Pancreas (tissue), 10 donors: ENCODE data around the gene TOP2A. TPM values are rescaled to one million over a fixed set of nuclear protein-coding genes. Genes with fewer than 3 reads are reported as not detected.

Source experiments
- ATAC-seq, 4 donors: fragments of 200-7000 bp; cut with Tn5 transposase; one replicate each; pipeline versions ENCODE4 v1.8.0 to v1.9.1; 2020; ENCODE audit warnings: mild to moderate bottlenecking in 4 of 4, moderate library complexity in 4 of 4
- DNase-seq, 6 donors: peaks; one replicate each; pipeline ENCODE4 v3.0.0-alpha.2; 2020
- FAIRE-seq: peaks from 2 replicates; lab custom pipeline; 2012; peaks lifted over from hg19 to GRCh38; lab: Jason Lieb, UNC
- H3K27ac ChIP-seq, 4 donors: fragments of 200-600 bp; sonication (generic); 1 replicate in 3 of 4; 2 replicates in 1 of 4; pipeline versions ENCODE4 v1.5.0 to v1.8.0; 2020
- H3K27me3 ChIP-seq, 4 donors: fragments of 200-600 bp; one replicate each; pipeline ENCODE4 v1.8.0; 2021
- H3K36me3 ChIP-seq, 3 donors: fragments of 200-600 bp; sonication (generic) in 1 of 3; one replicate each; pipeline versions ENCODE4 v1.5.0 to v1.8.0; 2020 to 2021
- H3K4me1 ChIP-seq, 3 donors: fragments of 200-600 bp; one replicate each; pipeline ENCODE4 v1.8.0; 2021
- H3K4me3 ChIP-seq, 4 donors: fragments of 200-600 bp; sonication (generic) in 2 of 4; one replicate each; pipeline versions ENCODE4 v1.5.0 to v1.8.0; 2020 to 2021
- H3K9me3 ChIP-seq, 4 donors: fragments of 200-600 bp; one replicate each; pipeline ENCODE4 v1.8.0; 2021
- WGBS, 2 donors: extraction: QIAGEN DNeasy Blood & Tissue Kit; methylation state at CpG; one replicate each; pipeline ENCODE4 v1.1.7; 2013; 5-methylcytosine and 5-hydroxymethylcytosine counted together
- intact Hi-C, 3 donors: fragments of 100-400 bp; cut with DNase I; formaldehyde crosslinking; loops; one replicate each; pipeline versions ENCODE4 v1.11.1 to v1.14.2; 2022
- polyA plus RNA-seq, 2 donors: library from polyadenylated mRNA; stranded (reverse); fragments of 200-250 nt; gene quantifications; one replicate each; pipeline ENCODE4 v1.2.3, GENCODE V29; 2013
- total RNA-seq, 6 donors: library from RNA; stranded (reverse); fragmentation: NEBNext Ultra II Directional in 4 of 6; extraction: Animal tissue kit (Norgen Biotek cat#: 25700) in 4 of 6; gene quantifications; one replicate each; pipeline versions ENCODE4 v1.2.1 to v1.2.4, GENCODE V29; 2021 to 2023
- TF ChIP-seq, protein P1 (sequence below), 4 donors: fragments of 200-600 bp; sonication (generic) in 3 of 4; IDR thresholded peaks; one replicate each; pipeline versions ENCODE4 v1.5.0 to v1.8.0; 2021; ENCODE audit warnings: antibody characterized with exemption in 4 of 4
- donor health status: healthy with polysubstance abuse.
- donor health status: DM: no; HTN: no; CAD: no; lungs with moderate emphysema.
- donor health status: DM: no; HTN: no; CAD: no.
- donor health status: control.
- donor health status: control.
- donor health status: Bipolar disorder and iron deficiency.
- donor health status: DM: yes; HTN: yes; CAD: no.
- donor health status: DM: no; HTN: no; CAD: no.
- donor health status: DM: no; HTN: no; CAD: no.
- donor health status: DM: yes; HTN: yes; CAD: no.

TOP2A gene
- total and polyA plus RNA-seq, 8 donors, result 0.19 to 4.4 (median 0.65) TPM

DNA sequence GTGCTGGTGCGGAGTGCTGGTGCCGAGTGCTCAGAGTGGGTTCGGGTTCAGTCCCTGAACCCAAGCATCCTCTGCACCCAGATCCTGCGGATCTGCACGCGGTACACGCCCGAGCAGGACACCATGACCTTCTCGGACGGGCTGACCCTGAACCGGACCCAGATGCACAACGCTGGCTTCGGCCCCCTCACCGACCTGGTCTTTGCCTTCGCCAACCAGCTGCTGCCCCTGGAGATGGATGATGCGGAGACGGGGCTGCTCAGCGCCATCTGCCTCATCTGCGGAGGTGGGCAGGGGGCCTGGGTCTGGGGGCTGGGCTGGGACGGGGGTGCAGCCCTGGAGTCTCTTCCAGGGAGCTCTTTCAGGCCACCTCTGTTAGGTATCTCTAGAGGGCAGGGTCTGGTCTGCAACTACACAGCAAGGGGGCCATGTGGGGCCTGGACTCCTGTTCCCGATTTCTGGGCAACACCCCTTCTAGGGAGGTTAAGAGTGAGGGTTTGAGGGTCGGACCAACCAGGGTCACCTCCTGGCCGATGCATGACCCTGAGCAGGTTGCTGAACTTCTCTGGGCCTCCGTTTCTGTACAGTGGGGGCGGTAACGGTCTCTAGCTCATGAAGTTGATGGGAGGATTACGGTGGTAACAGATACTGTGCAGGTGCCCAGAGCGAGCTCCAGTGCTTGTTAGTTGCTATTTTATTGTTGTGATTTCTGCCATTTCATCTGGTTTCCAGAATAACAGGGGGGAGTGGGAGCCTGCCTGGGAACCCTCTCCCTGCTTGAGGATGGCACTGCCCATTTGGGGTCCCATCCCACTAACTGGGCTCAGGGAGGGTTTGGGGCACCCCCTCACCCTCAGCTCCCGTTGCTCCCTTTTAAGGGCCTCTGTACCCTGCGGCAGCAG lies 63.2 kb downstream of the TOP2A start:
- no peaks in the 10 kb centered on the region for H3K27me3 ChIP-seq
- intact Hi-C loops, result loop anchor here (2.0 to 5.0 kb wide), 3 partner anchors 52 to 142 kb away; no protein-coding TSS in a partner anchor
- no peak for ATAC-seq
- TF ChIP-seq, protein P1, sequence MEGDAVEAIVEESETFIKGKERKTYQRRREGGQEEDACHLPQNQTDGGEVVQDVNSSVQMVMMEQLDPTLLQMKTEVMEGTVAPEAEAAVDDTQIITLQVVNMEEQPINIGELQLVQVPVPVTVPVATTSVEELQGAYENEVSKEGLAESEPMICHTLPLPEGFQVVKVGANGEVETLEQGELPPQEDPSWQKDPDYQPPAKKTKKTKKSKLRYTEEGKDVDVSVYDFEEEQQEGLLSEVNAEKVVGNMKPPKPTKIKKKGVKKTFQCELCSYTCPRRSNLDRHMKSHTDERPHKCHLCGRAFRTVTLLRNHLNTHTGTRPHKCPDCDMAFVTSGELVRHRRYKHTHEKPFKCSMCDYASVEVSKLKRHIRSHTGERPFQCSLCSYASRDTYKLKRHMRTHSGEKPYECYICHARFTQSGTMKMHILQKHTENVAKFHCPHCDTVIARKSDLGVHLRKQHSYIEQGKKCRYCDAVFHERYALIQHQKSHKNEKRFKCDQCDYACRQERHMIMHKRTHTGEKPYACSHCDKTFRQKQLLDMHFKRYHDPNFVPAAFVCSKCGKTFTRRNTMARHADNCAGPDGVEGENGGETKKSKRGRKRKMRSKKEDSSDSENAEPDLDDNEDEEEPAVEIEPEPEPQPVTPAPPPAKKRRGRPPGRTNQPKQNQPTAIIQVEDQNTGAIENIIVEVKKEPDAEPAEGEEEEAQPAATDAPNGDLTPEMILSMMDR (IDR thresholded peaks at IDR 0.05), result no peak
- H3K36me3 ChIP-seq, result peaks cover 0 to 10% (median 9%) of the 10 kb centered on the region in 3 donors
- H3K4me1 ChIP-seq, result peaks cover 0 to 3% (median 0%) of the 10 kb centered on the region in 3 donors
- no peak for FAIRE-seq
- peak in 1 of 6 donors; percentile 64 for DNase-seq
- H3K4me3 ChIP-seq, result no peak overlapping the region
- WGBS, 2 donors, result 76 to 81% methylated on average over 30 of the region's 30 CpGs
- H3K27ac ChIP-seq, result no peak overlapping the region
- H3K9me3 ChIP-seq, result no peaks in the 10 kb centered on the region

DNA sequence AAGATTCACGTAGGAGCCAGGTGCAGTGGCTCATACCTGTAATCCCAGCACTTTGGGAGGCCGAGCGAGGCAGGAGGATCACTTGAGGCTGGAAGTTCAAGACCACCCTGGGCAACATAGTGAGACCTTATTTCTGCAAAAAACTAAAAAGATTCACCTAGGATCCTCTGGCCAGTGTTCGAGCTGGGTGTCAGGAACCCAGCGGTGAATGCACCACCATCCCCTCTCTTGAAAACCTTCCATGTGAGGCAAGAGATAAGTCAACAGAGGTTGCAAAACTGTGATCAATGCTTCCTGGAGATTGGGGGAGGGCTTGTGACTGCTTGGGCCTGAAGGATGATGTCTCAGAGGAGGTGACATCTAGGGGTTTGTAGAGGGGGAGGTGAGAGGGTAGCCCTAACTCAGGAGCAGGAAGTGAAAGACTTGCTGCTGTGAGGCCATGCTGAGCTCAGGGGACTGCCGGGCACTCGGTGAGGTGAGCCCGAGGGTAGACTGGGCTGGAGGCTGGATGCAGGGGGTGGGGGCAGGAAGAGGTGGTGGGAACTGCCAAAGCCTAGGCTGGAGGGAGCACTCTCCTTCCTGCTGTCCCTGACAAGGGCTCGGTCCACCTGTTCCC lies 64.8 kb downstream of the TOP2A start:
- peak in 1 of 6 donors; percentile 44 for DNase-seq

DNA sequence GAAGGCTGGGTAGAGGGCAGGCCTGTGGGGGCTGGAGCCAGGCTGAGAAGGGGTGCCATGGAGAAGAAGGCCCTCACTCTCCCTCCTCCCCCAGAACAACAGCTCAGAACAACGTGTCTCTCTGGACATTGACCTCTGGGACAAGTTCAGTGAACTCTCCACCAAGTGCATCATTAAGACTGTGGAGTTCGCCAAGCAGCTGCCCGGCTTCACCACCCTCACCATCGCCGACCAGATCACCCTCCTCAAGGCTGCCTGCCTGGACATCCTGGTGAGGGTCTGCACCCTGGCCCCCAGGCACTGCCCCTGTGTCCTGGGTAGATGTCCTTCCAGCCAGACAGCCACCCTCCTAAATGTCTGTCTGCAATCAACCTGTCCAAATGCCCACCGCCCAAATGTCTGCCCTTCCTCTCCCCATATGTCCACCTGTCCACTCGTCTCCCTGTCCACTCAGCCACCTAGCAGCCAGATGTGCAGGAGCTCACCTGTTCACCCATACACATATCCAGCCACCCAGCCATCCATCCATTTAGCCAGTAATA lies 65.4 kb downstream of the TOP2A start:
- TF ChIP-seq, protein P1 (IDR thresholded peaks at IDR 0.05), result no peak
- no peak for FAIRE-seq

More for the DNA sequence above, 64.8 kb downstream of the TOP2A start:
- Histone ChIP-seq H3K27me3 (no peaks in the 10 kb centered on the region), H3K27ac (no peak overlapping the region), H3K4me3 (no peak overlapping the region), H3K9me3 (no peaks in the 10 kb centered on the region), H3K4me1 (peaks cover 9 to 13% (median 13%) of the 10 kb centered on the region in 3 donors), H3K36me3 (peaks cover 0 to 10% (median 9%) of the 10 kb centered on the region in 3 donors)
- FAIRE-seq, result no peak
- intact Hi-C loops, result loop anchor here (5.0 kb wide), 2 partner anchors 51 to 141 kb away; no protein-coding TSS in a partner anchor
- TF ChIP-seq, protein P1 (IDR thresholded peaks at IDR 0.05), result no peak
- ATAC-seq, result no peak
- 83 to 89% methylated on average over 9 of the region's 9 CpGs for WGBS, 2 donors

DNA sequence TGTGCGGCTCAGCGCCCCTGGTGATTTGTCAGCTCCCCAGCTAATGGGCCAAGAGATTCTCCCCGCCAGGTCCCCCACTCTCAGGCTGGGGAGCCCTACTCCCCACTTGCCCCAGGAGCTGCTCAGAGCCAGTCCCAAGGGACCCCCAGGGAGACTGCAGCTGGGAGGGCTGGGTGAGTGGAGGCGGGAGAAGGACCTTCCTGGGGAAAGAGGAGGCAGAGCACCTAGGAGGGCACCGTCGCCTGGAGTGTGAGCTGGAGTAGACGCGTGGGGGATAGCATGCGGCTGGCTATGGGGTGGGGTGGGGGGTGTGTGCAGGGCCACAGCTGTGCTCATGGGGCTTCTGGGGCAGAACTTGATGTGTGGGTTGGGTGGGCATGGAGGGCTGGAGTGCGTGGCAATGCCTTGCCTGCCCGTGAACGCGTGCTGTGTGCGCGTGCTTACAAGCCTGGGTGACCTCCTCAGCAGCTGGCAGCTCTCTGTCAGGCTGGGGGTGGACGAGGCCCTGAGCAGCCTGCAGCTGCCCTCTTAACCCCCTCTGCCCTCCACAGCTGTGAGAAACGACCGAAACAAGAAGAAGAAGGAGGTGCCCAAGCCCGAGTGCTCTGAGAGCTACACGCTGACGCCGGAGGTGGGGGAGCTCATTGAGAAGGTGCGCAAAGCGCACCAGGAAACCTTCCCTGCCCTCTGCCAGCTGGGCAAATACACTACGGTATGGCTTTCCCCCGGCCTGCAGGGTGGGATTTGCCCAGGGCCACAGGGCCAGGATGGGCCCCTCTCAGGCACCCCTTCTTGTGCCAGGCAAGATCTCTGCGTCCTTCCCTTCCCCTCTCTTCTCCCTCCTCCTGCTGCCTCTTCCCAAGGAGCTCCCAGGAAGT lies 66.1 kb downstream of the TOP2A start:
- TF ChIP-seq, protein P1 (IDR thresholded peaks at IDR 0.05), result no peak
- H3K9me3 ChIP-seq, result no peaks in the 10 kb centered on the region
- intact Hi-C loops, result loop anchor here (5.0 kb wide), 2 partner anchors 49 to 139 kb away; no protein-coding TSS in a partner anchor
- no peak for FAIRE-seq
- DNase-seq, result peak in 2 of 6 donors; percentile 29 to 65
- ATAC-seq, result no peak
- 86 to 87% methylated on average over 26 to 27 of the region's 27 CpGs for WGBS, 2 donors
- H3K27me3 ChIP-seq, result no peaks in the 10 kb centered on the region
- H3K27ac ChIP-seq, result no peak overlapping the region
- H3K4me1 ChIP-seq, result peaks cover 17 to 20% (median 19%) of the 10 kb centered on the region in 3 donors
- H3K36me3 ChIP-seq, result peaks cover 0 to 10% (median 9%) of the 10 kb centered on the region in 3 donors
- no peak overlapping the region for H3K4me3 ChIP-seq

More for the DNA sequence above, 65.4 kb downstream of the TOP2A start:
- ATAC-seq, result no peak
- H3K4me1 ChIP-seq, result peaks cover 10 to 14% (median 14%) of the 10 kb centered on the region in 3 donors
- H3K27me3 ChIP-seq, result no peaks in the 10 kb centered on the region
- WGBS, 2 donors, result 82 to 83% methylated on average over 7 of the region's 7 CpGs
- intact Hi-C loops, result loop anchor here (5.0 kb wide), 2 partner anchors 50 to 140 kb away; no protein-coding TSS in a partner anchor
- peaks cover 0 to 10% (median 9%) of the 10 kb centered on the region in 3 donors for H3K36me3 ChIP-seq
- peak in 1 of 6 donors; percentile 39 for DNase-seq
- H3K4me3 ChIP-seq, result no peak overlapping the region
- no peaks in the 10 kb centered on the region for H3K9me3 ChIP-seq
- no peak overlapping the region for H3K27ac ChIP-seq
